RWPE2 (cell line): ENCODE measurements around the gene FOCAD.

Source experiments
- ATAC-seq: fragments of 200-7000 bp; cut with Tn5 transposase; 3 replicates; pipeline ENCODE4 v1.9.1; 2021; ENCODE audit warnings: low read depth
- DNase-seq: peaks from one replicate; pipeline ENCODE4 v3.0.0-alpha.2; 2020; ENCODE audit warnings: low spot score
- H3K27ac ChIP-seq: fragments of 450-650 bp; 2 replicates; pipeline ENCODE4 v1.5.1; 2017; ENCODE audit warnings: mild to moderate bottlenecking; ENCODE audit not compliant: poor library complexity, severe bottlenecking
- H3K27me3 ChIP-seq: fragments of 250-450 bp; sonication (Bioruptor Pico); 2 replicates; pipeline ENCODE4 v1.5.1; 2021; ENCODE audit warnings: mild to moderate bottlenecking, moderate library complexity; ENCODE audit not compliant: insufficient read depth, poor library complexity, severe bottlenecking
- H3K36me3 ChIP-seq: fragments of 250-450 bp; sonication (Bioruptor Pico); 2 replicates; pipeline ENCODE4 v1.5.1; 2020; ENCODE audit warnings: low read depth, mild to moderate bottlenecking, moderate library complexity
- H3K4me1 ChIP-seq: fragments of 250-450 bp; sonication (Bioruptor Pico); 2 replicates; pipeline ENCODE4 v1.5.1; 2021; ENCODE audit warnings: mild to moderate bottlenecking, moderate library complexity; ENCODE audit not compliant: insufficient read depth, poor library complexity, severe bottlenecking
- H3K4me3 ChIP-seq: fragments of 250-450 bp; sonication (Bioruptor Pico); 2 replicates; pipeline ENCODE4 v1.5.1; 2021; ENCODE audit warnings: mild to moderate bottlenecking, moderate library complexity; ENCODE audit not compliant: severe bottlenecking
- H3K9me3 ChIP-seq: fragments of 250-450 bp; sonication (Bioruptor Pico); 2 replicates; pipeline ENCODE4 v1.5.1; 2021; ENCODE audit warnings: mild to moderate bottlenecking, moderate library complexity; ENCODE audit not compliant: severe bottlenecking
- TF ChIP-seq, protein P1 (sequence below): fragments of 450-650 bp; IDR thresholded peaks from one replicate; pipeline ENCODE4 v1.5.1; 2017; ENCODE audit warnings: mild to moderate bottlenecking, moderate library complexity; ENCODE audit not compliant: poor library complexity, severe bottlenecking

The FOCAD gene

DNA sequence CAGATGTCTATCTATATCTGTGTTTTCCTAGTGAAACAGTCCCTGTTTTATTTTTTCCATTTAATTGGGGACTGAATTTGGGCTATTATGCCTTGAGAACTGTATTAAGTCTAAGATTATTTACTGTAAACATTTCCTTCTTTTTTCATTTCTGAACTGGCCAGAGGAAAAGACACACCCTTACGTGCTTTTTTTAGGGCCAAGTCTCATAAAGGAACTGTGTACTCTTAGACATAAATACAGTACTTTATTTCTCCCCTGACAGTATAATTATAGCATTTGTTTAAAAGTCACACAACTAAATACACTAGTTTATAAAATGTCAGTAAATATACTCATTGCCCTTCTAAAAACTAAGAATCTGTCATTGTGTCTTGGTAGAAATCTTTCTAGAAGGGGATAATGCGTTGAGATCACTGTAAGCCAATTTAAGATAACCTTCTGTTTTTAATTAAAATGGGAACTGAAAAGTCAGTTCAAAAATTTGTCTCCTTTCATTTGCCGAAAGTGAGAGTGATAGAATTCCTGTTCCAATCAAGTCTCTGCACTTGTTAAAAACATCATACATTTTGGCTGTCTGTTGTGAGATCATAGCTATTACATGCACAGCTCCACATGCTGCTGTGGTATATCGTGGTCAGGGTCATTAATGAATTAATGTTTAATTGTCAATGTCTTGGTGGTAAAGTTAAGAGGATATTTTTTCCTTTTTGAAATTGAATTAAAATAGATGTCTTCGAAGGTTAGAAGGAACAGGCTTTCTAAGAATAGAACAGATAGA, 132.1 kb downstream of the FOCAD start:
- no peak overlapping the region for H3K4me3 ChIP-seq
- ATAC-seq = no peak
- no peak for DNase-seq

DNA sequence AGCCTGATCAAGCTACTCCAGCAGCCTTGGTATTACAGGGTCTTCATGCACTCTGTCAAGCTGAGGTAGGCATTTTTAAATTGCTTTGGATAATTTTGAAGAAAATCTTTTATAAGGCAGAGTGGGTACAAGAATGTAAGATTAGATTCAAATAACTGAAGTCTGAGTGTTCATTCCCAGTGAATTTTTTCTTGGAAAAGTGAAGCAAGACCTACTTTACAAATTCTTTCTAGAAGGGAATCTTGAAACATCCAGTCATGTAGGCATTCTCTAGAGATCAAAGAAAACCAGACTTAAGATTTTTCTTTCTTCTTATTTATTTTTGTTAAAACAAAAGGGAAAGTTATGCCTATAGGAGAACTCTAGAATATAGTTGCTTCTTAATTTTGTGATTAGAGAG, 139.0 kb downstream of the FOCAD start:
- DNase-seq (no peak), ATAC-seq (no peak)
- Histone ChIP-seq H3K36me3 (peaks cover 36% of the 10 kb centered on the region), H3K27ac (no peak overlapping the region), H3K9me3 (no peaks in the 10 kb centered on the region), H3K4me3 (no peak overlapping the region), H3K4me1 (no peaks in the 10 kb centered on the region), H3K27me3 (no peaks in the 10 kb centered on the region)
- TF ChIP-seq, protein P1, sequence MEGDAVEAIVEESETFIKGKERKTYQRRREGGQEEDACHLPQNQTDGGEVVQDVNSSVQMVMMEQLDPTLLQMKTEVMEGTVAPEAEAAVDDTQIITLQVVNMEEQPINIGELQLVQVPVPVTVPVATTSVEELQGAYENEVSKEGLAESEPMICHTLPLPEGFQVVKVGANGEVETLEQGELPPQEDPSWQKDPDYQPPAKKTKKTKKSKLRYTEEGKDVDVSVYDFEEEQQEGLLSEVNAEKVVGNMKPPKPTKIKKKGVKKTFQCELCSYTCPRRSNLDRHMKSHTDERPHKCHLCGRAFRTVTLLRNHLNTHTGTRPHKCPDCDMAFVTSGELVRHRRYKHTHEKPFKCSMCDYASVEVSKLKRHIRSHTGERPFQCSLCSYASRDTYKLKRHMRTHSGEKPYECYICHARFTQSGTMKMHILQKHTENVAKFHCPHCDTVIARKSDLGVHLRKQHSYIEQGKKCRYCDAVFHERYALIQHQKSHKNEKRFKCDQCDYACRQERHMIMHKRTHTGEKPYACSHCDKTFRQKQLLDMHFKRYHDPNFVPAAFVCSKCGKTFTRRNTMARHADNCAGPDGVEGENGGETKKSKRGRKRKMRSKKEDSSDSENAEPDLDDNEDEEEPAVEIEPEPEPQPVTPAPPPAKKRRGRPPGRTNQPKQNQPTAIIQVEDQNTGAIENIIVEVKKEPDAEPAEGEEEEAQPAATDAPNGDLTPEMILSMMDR = no peak

More for the DNA sequence above, 132.1 kb downstream of the FOCAD start:
- H3K27me3 ChIP-seq = no peaks in the 10 kb centered on the region
- TF ChIP-seq, protein P1 = no peak
- 0 out of 2 replicates have a peak, but pooled peaks cover 3% of the 10 kb centered on the region for H3K36me3 ChIP-seq
- H3K4me1 ChIP-seq = no peaks in the 10 kb centered on the region
- H3K27ac ChIP-seq = no peak overlapping the region
- H3K9me3 ChIP-seq = no peaks in the 10 kb centered on the region

DNA sequence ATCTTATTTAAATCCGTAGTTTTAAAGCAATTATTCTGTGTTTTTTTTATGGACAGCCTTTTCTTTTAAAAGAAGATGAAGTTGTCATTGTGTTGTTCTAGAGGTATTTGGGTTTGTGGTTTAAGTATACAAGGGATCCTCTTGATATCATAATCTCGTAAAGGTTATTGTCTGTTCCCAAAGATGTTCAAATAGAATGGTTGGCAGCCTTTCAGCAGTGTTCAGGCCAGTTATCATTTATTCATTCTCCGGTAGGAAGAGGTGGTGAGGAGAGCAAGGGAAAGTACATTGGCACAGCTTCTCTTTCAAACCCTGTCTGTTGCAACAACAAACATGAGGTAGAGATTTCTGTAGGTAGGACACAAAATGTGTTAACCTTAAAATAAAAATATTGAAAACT, 147.0 kb downstream of the FOCAD start:
- H3K4me3 ChIP-seq = no peak overlapping the region
- ATAC-seq = no peak
- no peak overlapping the region for H3K27ac ChIP-seq
- DNase-seq = no peak
- TF ChIP-seq, protein P1 = no peak
- no peaks in the 10 kb centered on the region for H3K9me3 ChIP-seq
- no peaks in the 10 kb centered on the region for H3K27me3 ChIP-seq
- H3K36me3 ChIP-seq = 0 out of 2 replicates have a peak, but pooled peaks cover 5% of the 10 kb centered on the region
- peaks cover 12% of the 10 kb centered on the region for H3K4me1 ChIP-seq

DNA sequence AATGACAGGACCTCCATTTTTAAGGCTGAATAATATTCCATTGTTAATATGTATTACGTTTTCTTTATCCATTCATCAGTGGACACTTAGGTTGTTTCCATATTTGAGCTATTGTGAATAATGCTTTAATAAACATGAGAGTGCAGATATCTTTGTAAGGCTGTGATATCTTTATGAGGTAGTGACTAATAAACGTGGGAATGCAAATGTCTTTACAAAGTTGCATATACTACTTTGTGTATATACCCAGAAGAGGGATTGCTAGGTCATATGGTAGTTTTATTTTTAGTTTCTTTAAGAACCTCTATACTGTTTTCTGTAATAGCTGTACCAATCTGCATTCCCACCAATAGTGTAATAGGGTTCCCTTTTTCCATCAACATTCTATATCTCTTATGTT, 148.7 kb downstream of the FOCAD start:
- Histone ChIP-seq H3K9me3 (no peaks in the 10 kb centered on the region), H3K4me3 (no peak overlapping the region), H3K36me3 (no peaks in the 10 kb centered on the region), H3K27me3 (no peaks in the 10 kb centered on the region), H3K4me1 (peaks cover 13% of the 10 kb centered on the region), H3K27ac (no peak overlapping the region)
- ATAC-seq = no peak
- TF ChIP-seq, protein P1 = no peak
- DNase-seq = no peak
